Stimulated activated CD8-positive, alpha-beta memory T cell treated with anti-CD3 and anti-CD28 coated beads, Interleukin-12 subunit alpha, Interleukin-12 subunit beta, amount 100 ng/mL, for 4 hours (primary cell): ENCODE measurements around the gene MROH2A.

Experiments used
- DNase-seq: peaks from one replicate; pipeline ENCODE4 v3.0.0-alpha.2; 2020; ENCODE audit warnings: low read depth

Gene MROH2A

GRCh38 chr2:233761040-233761769 lies 16.9 kb upstream of the MROH2A start:
- DNase-seq: no peak

- no peak for DNase-seq
Observed at GRCh38 chr2:233764264-233764663, 13.9 kb upstream of the MROH2A start.

- DNase-seq: no peak
Observed at GRCh38 chr2:233764761-233765160, 13.4 kb upstream of the MROH2A start.

GRCh38 chr2:233766416-233766815 lies 11.7 kb upstream of the MROH2A start:
- no peak for DNase-seq

GRCh38 chr2:233768076-233768475 lies 10.1 kb upstream of the MROH2A start:
- DNase-seq: no peak

GRCh38 chr2:233769260-233769659 lies 8.9 kb upstream of the MROH2A start:
- no peak for DNase-seq

GRCh38 chr2:233772153-233772552 lies 6.0 kb upstream of the MROH2A start:
- no peak for DNase-seq

- no peak for DNase-seq
Observed at GRCh38 chr2:233772583-233772982, 5.5 kb upstream of the MROH2A start.

- DNase-seq: no peak
Observed at GRCh38 chr2:233773854-233774253, 4.3 kb upstream of the MROH2A start.

- DNase-seq: no peak
Observed at GRCh38 chr2:233775414-233775813, 2.7 kb upstream of the MROH2A start.

- DNase-seq: no peak
Observed at GRCh38 chr2:233779722-233780121, 1.6 kb downstream of the MROH2A start.

- DNase-seq: no peak
Observed at GRCh38 chr2:233780771-233781170, 2.6 kb downstream of the MROH2A start.

- no peak for DNase-seq
Observed at GRCh38 chr2:233789554-233789953, 11.4 kb downstream of the MROH2A start.

GRCh38 chr2:233791151-233791882 lies 13.2 kb downstream of the MROH2A start:
- DNase-seq: no peak

- DNase-seq: no peak
Observed at GRCh38 chr2:233791883-233792329, 13.8 kb downstream of the MROH2A start.

GRCh38 chr2:233792720-233793119 lies 14.6 kb downstream of the MROH2A start:
- DNase-seq: no peak

- DNase-seq: no peak
Observed at GRCh38 chr2:233793465-233794127, 15.5 kb downstream of the MROH2A start.

GRCh38 chr2:233794128-233794658 lies 16.1 kb downstream of the MROH2A start:
- no peak for DNase-seq

GRCh38 chr2:233795735-233796171 lies 17.6 kb downstream of the MROH2A start:
- no peak for DNase-seq

- no peak for DNase-seq
Observed at GRCh38 chr2:233796254-233796653, 18.1 kb downstream of the MROH2A start.

GRCh38 chr2:233798335-233799086 lies 20.4 kb downstream of the MROH2A start:
- no peak for DNase-seq

GRCh38 chr2:233799087-233799665 lies 21.0 kb downstream of the MROH2A start:
- no peak for DNase-seq
